Pancreas (tissue), 10 donors: ENCODE results near the gene RHOV. TPM values are rescaled to one million over a fixed set of nuclear protein-coding genes. Genes with fewer than 3 reads are reported as not detected.

ENCODE experiments used
- ATAC-seq, 4 donors: fragments of 200-7000 bp; cut with Tn5 transposase; one replicate each; pipeline versions ENCODE4 v1.8.0 to v1.9.1; 2020; ENCODE audit warnings: mild to moderate bottlenecking in 4 of 4, moderate library complexity in 4 of 4
- DNase-seq, 6 donors: peaks; one replicate each; pipeline ENCODE4 v3.0.0-alpha.2; 2020
- FAIRE-seq: peaks from 2 replicates; lab custom pipeline; 2012; peaks lifted over from hg19 to GRCh38; lab: Jason Lieb, UNC
- H3K27ac ChIP-seq, 4 donors: fragments of 200-600 bp; sonication (generic); 1 replicate in 3 of 4; 2 replicates in 1 of 4; pipeline versions ENCODE4 v1.5.0 to v1.8.0; 2020
- H3K27me3 ChIP-seq, 4 donors: fragments of 200-600 bp; one replicate each; pipeline ENCODE4 v1.8.0; 2021
- H3K36me3 ChIP-seq, 3 donors: fragments of 200-600 bp; sonication (generic) in 1 of 3; one replicate each; pipeline versions ENCODE4 v1.5.0 to v1.8.0; 2020 to 2021
- H3K4me1 ChIP-seq, 3 donors: fragments of 200-600 bp; one replicate each; pipeline ENCODE4 v1.8.0; 2021
- H3K4me3 ChIP-seq, 4 donors: fragments of 200-600 bp; sonication (generic) in 2 of 4; one replicate each; pipeline versions ENCODE4 v1.5.0 to v1.8.0; 2020 to 2021
- H3K9me3 ChIP-seq, 4 donors: fragments of 200-600 bp; one replicate each; pipeline ENCODE4 v1.8.0; 2021
- WGBS, 2 donors: extraction: QIAGEN DNeasy Blood & Tissue Kit; methylation state at CpG; one replicate each; pipeline ENCODE4 v1.1.7; 2013; 5-methylcytosine and 5-hydroxymethylcytosine counted together
- intact Hi-C, 3 donors: fragments of 100-400 bp; cut with DNase I; formaldehyde crosslinking; loops; one replicate each; pipeline versions ENCODE4 v1.11.1 to v1.14.2; 2022
- polyA plus RNA-seq, 2 donors: library from polyadenylated mRNA; stranded (reverse); fragments of 200-250 nt; gene quantifications; one replicate each; pipeline ENCODE4 v1.2.3, GENCODE V29; 2013
- total RNA-seq, 6 donors: library from RNA; stranded (reverse); fragmentation: NEBNext Ultra II Directional in 4 of 6; extraction: Animal tissue kit (Norgen Biotek cat#: 25700) in 4 of 6; gene quantifications; one replicate each; pipeline versions ENCODE4 v1.2.1 to v1.2.4, GENCODE V29; 2021 to 2023
- TF ChIP-seq, protein P1 (sequence below), 4 donors: fragments of 200-600 bp; sonication (generic) in 3 of 4; IDR thresholded peaks; one replicate each; pipeline versions ENCODE4 v1.5.0 to v1.8.0; 2021; ENCODE audit warnings: antibody characterized with exemption in 4 of 4
- donor health status: healthy with polysubstance abuse.
- donor health status: DM: no; HTN: no; CAD: no; lungs with moderate emphysema.
- donor health status: DM: no; HTN: no; CAD: no.
- donor health status: control.
- donor health status: control.
- donor health status: Bipolar disorder and iron deficiency.
- donor health status: DM: yes; HTN: yes; CAD: no.
- donor health status: DM: no; HTN: no; CAD: no.
- donor health status: DM: no; HTN: no; CAD: no.
- donor health status: DM: yes; HTN: yes; CAD: no.

RHOV gene
- total and polyA plus RNA-seq, 8 donors, result 3.5 to 19.8 (median 10.9) TPM

DNA sequence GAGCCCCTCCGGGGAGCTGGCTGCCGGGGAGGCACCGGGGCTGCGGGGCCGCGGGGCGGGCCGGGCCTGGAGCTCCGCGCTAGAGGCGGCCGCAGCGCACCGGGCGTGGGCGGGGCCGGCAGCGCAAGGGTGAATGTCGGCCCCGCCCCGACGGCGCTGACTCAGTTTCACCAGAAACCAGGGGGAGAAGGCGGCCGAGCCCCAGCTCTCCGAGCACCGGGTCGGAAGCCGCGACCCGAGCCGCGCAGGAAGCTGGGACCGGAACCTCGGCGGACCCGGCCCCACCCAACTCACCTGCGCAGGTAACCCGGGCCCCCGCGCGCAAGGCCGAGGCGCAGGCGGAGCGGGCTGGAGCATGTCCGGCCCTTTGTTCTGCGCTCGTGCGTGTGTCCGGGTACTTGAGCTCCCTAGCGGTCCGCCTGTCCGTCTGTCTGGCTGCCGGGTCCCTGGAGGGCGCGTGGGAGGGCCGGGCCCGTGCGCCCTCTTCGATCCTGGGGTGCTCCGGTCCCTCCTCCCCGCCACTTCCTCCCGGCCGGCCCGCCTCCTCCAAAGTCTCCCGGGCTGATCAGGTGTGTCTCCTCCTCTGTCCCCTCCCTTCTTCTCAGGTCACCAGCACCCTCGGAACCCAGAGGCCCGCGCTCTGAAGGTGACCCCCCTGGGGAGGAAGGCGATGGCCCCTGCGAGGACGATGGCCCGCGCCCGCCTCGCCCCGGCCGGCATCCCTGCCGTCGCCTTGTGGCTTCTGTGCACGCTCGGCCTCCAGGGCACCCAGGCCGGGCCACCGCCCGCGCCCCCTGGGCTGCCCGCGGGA is 29.9 kb downstream of the RHOV start, which contains the start of gene SPINT1:
Gene SPINT1, plus strand, starts transcription at position 164 of the 811 bp plus-strand sequence. Its CDS starts 507 bp downstream, at position 671.
- peaks cover 0 to 25% (median 16%) of the 10 kb centered on the region in 3 donors for H3K4me1 ChIP-seq
- DNase-seq (peak; percentile 69 to 86 (median 74)), ATAC-seq (peak; percentile 59 to 72 (median 66)), FAIRE-seq (no peak)
- H3K27ac ChIP-seq, result peak within 1 kb of the TSS; percentile 77 to 94 (median 86)
- 1% methylated on average over 66 to 89 of the region's 89 CpGs for whole genome bisulfite sequencing, 2 donors
- intact Hi-C loops, result no loop called here
- no peaks in the 10 kb centered on the region for H3K9me3 ChIP-seq
- H3K4me3 ChIP-seq, result peak within 1 kb of the TSS; percentile 73 to 89 (median 77)
- TF ChIP-seq, protein P1, sequence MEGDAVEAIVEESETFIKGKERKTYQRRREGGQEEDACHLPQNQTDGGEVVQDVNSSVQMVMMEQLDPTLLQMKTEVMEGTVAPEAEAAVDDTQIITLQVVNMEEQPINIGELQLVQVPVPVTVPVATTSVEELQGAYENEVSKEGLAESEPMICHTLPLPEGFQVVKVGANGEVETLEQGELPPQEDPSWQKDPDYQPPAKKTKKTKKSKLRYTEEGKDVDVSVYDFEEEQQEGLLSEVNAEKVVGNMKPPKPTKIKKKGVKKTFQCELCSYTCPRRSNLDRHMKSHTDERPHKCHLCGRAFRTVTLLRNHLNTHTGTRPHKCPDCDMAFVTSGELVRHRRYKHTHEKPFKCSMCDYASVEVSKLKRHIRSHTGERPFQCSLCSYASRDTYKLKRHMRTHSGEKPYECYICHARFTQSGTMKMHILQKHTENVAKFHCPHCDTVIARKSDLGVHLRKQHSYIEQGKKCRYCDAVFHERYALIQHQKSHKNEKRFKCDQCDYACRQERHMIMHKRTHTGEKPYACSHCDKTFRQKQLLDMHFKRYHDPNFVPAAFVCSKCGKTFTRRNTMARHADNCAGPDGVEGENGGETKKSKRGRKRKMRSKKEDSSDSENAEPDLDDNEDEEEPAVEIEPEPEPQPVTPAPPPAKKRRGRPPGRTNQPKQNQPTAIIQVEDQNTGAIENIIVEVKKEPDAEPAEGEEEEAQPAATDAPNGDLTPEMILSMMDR (IDR thresholded peaks at IDR 0.05), result no peak
- H3K36me3 ChIP-seq, result no peaks in the 10 kb centered on the region
- H3K27me3 ChIP-seq, result no peaks in the 10 kb centered on the region

DNA sequence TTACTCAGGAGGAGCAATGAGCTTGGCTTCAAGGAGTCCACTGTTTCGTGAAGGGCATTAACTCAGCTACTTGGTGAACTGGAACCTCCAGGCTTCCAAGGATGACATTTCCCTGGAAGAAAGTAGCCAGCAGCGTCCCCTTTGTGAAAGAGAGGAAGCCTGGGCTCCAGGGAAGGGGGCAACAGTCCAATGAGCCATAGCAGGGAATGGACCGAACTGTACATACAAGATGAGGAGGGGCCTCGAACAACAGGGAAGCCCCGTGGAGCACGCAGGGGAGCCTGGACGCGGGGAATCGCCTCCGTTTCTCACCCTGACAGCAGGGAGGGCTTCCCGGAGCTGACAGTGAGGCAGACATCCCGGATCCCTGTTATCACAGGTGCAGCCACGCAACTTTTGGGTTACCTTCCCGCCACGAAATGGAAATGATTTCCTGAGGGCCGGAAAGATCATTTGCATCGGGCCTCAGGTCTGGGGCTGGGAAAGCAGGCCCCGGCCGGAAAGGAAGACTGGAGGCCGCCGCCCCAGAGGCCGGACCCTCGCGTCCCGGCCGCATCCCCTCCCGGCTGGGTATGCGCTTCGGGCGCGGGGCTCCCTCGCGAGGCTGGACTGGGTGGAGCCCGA is 30.7 kb downstream of the RHOV start:
- H3K9me3 ChIP-seq, result no peaks in the 10 kb centered on the region
- no peaks in the 10 kb centered on the region for H3K36me3 ChIP-seq
- no peak for FAIRE-seq
- H3K4me3 ChIP-seq, result peak overlapping the region; percentile 73 to 89 (median 77)
- no peak for ATAC-seq
- DNase-seq, result peak in 1 of 6 donors; percentile 55
- TF ChIP-seq, protein P1 (IDR thresholded peaks at IDR 0.05), result no peak
- H3K27me3 ChIP-seq, result no peaks in the 10 kb centered on the region
- intact Hi-C loops, result no loop called here
- peaks cover 0 to 25% (median 16%) of the 10 kb centered on the region in 3 donors for H3K4me1 ChIP-seq
- WGBS, 2 donors, result 5 to 8% methylated on average over 32 to 34 of the region's 34 CpGs
- peak overlapping the region; percentile 77 to 94 (median 86) for H3K27ac ChIP-seq

DNA sequence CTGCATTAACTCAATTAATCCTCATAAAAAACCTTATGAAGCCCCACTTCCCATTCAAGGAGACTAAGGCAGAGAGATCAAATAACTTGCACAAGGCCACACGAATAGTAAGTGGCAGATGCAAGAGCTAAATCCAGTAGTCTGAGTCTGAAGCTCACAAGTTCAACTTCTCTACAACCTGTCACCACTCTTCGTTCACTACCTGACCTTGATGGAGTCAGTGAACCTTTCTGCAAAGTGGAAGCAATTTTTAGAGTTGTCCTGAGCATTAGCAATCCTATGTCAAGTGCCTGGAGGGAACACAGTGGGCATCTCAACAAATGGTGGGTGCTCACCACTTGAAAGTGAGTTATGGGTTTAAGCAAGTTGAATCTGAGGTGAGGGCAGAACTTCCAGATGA is 32.3 kb downstream of the RHOV start:
- H3K27ac ChIP-seq, result no peak overlapping the region
- ATAC-seq (no peak), FAIRE-seq (no peak), DNase-seq (no peak)
- H3K36me3 ChIP-seq, result no peaks in the 10 kb centered on the region
- TF ChIP-seq, protein P1 (IDR thresholded peaks at IDR 0.05), result no peak
- no peak overlapping the region for H3K4me3 ChIP-seq
- WGBS, 2 donors, result 71 to 86% methylated on average over 2 of the region's 2 CpGs
- intact Hi-C loops, result no loop called here
- peaks cover 0 to 10% (median 9%) of the 10 kb centered on the region in 3 donors for H3K4me1 ChIP-seq
- H3K9me3 ChIP-seq, result no peaks in the 10 kb centered on the region
- no peaks in the 10 kb centered on the region for H3K27me3 ChIP-seq

DNA sequence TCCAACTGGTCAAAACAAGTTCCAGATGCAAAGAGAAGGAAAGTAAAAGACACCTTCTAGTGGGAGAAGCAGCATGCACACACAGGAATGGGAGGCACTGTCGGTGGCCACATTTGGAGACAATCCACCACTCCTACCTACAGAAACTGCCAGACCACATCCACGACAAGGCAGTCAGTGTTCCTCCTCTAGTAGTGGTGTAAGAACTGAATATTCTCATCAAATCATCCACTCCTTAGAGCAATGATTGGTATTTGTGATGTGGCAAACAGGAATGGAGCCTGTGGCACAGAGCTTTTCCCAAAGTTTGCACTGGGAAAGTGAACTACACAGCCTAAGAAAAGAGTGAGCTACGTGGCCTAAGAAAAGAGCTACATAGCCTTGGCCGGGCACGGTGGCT is 35.3 kb downstream of the RHOV start:
- no peak for FAIRE-seq
- Histone ChIP-seq H3K27me3 (no peaks in the 10 kb centered on the region), H3K9me3 (no peaks in the 10 kb centered on the region), H3K27ac (no peak overlapping the region), H3K4me3 (no peak overlapping the region), H3K36me3 (no peaks in the 10 kb centered on the region), H3K4me1 (peaks cover 0 to 7% (median 0%) of the 10 kb centered on the region in 3 donors)
- intact Hi-C loops, result no loop called here
- peak in 1 of 6 donors; percentile 14 for DNase-seq
- 83 to 86% methylated on average over 5 of the region's 5 CpGs for WGBS, 2 donors
- TF ChIP-seq, protein P1 (IDR thresholded peaks at IDR 0.05), result no peak
- no peak for ATAC-seq
